Sigmoid colon (tissue), 7 donors: Measurements from ENCODE around the gene LRRC74B. TPM values are rescaled to one million over a fixed set of nuclear protein-coding genes. Genes with fewer than 3 reads are reported as not detected.

Experiments
- DNase-seq: peaks from one replicate; pipeline ENCODE4 v3.0.0-alpha.2; 2019
- H3K27ac ChIP-seq, 4 donors: fragments of 200-600 bp; sonication (generic); one replicate each; pipeline ENCODE4 v1.5.1; 2016 to 2019; ENCODE audit warnings: mild to moderate bottlenecking in 1 of 4
- H3K27me3 ChIP-seq, 3 donors: fragments of 200-600 bp; sonication (generic); one replicate each; pipeline ENCODE4 v1.5.1; 2019; ENCODE audit warnings: mild to moderate bottlenecking in 1 of 3
- H3K36me3 ChIP-seq, 4 donors: fragments of 200-600 bp; sonication (generic); one replicate each; pipeline ENCODE4 v1.5.1; 2016 to 2019
- H3K4me1 ChIP-seq, 4 donors: fragments of 200-600 bp; sonication (generic); one replicate each; pipeline ENCODE4 v1.5.1; 2017 to 2019
- H3K4me3 ChIP-seq, 4 donors: fragments of 200-600 bp; sonication (generic); one replicate each; pipeline ENCODE4 v1.5.1; 2017 to 2019; ENCODE audit warnings: mild to moderate bottlenecking in 2 of 4, moderate library complexity in 1 of 4
- H3K9me3 ChIP-seq, 4 donors: fragments of 200-600 bp in 3 of 4; sonication (generic) in 3 of 4; one replicate each; pipeline versions ENCODE4 v1.5.1 to v1.6.1; 2013 to 2019
- EP300 ChIP-seq, 4 donors: sonication (generic); formaldehyde crosslinking; IDR thresholded peaks; one replicate each; pipeline ENCODE4 v1.6.1; 2017; ENCODE audit warnings: antibody characterized with exemption in 4 of 4
- POLR2A ChIP-seq, 2 donors: fragments of 450-650 bp; IDR thresholded peaks; one replicate each; pipeline ENCODE4 v1.6.1; 2016; ENCODE audit warnings: antibody characterized with exemption in 2 of 2, mild to moderate bottlenecking in 2 of 2, moderate library complexity in 2 of 2
- POLR2AphosphoS5 ChIP-seq, 4 donors: sonication (generic); formaldehyde crosslinking; IDR thresholded peaks; one replicate each; pipeline ENCODE4 v1.6.1; 2017; ENCODE audit warnings: antibody characterized with exemption in 4 of 4
- WGBS, 2 donors: extraction: QIAGEN DNeasy Blood & Tissue Kit; methylation state at CpG; one replicate each; pipeline ENCODE4 v1.1.7; 2013; 5-methylcytosine and 5-hydroxymethylcytosine counted together
- intact Hi-C: fragments of 100-400 bp; cut with DNase I; formaldehyde crosslinking; loops from one replicate; pipeline ENCODE4 v1.15.1; 2023
- polyA plus RNA-seq, 3 donors: library from polyadenylated mRNA; stranded (reverse); fragments of 200-250 nt; gene quantifications; one replicate each; pipeline ENCODE4 v1.2.3, GENCODE V29; 2013
- total RNA-seq, 4 donors: library from RNA; depleted of rRNA; stranded (reverse); fragments of >200 nt; gene quantifications; one replicate each; pipeline ENCODE4 v1.1.0, GENCODE V29; 2016
- TF ChIP-seq, protein P1 (sequence below), 4 experiments: fragments of 450-650 bp in 3 of 4; fragments of 200-600 bp in 1 of 4; IDR thresholded peaks; one replicate each; pipeline ENCODE4 v1.5.1; 2016 to 2019; ENCODE audit warnings: antibody characterized with exemption in 4 of 4, mild to moderate bottlenecking in 3 of 4, moderate library complexity in 2 of 4
- donor health status: healthy with polysubstance abuse.
- donor health status: Bipolar disorder and iron deficiency.
- donor health status: healthy.

The LRRC74B gene
- total and polyA plus RNA-seq, 7 donors: under 0.01 to 0.06 TPM; not detected in 5

DNA sequence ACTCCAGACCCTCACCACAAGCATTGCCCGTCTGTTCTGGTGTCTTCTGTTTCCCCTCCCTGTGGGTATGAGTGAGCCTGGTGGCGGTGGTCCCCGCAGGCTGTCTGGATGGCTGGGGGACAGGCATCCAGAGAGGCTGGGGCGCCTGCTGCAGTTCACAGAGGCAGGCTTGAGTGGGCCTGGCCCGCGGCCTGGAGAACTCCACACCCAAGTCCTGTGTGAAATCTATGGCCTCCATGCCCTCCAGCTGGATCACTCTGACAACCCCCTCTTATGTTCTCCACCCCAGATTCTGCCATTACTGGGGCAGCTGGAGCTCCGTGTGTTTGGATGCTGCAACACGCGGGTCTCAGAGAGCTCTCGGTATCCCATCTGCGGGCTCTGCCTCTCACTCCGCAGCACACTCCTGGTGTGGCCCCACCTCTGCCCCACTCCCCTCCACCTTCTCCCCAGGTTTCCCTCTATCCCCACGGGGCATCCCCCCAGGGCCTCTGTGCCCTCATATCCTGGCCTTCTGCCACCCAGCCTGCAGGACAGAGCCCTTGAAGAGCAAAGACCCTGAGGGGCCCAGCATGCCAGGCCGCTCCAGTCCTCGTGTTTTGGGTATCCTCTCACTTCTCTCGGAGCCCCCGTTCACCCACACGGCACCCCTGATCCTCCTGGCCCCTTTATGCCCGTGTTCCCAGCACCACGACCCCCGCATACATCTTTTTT, 31.3 kb downstream of the LRRC74B start:
- intact Hi-C loops: no loop called here
- no peaks in the 10 kb centered on the region for H3K4me1 ChIP-seq
- no peaks in the 10 kb centered on the region for H3K9me3 ChIP-seq
- no peaks in the 10 kb centered on the region for H3K36me3 ChIP-seq
- WGBS, 2 donors: 85 to 87% methylated on average over 21 of the region's 21 CpGs
- no peak for DNase-seq
- H3K27ac ChIP-seq: no peak overlapping the region
- H3K4me3 ChIP-seq: no peak overlapping the region
- TF ChIP-seq POLR2A (IDR thresholded peaks at IDR 0.05): no peak
- no peak for TF ChIP-seq EP300 (IDR thresholded peaks at IDR 0.05)
- no peak for TF ChIP-seq POLR2AphosphoS5 (IDR thresholded peaks at IDR 0.05)
- TF ChIP-seq, protein P1, sequence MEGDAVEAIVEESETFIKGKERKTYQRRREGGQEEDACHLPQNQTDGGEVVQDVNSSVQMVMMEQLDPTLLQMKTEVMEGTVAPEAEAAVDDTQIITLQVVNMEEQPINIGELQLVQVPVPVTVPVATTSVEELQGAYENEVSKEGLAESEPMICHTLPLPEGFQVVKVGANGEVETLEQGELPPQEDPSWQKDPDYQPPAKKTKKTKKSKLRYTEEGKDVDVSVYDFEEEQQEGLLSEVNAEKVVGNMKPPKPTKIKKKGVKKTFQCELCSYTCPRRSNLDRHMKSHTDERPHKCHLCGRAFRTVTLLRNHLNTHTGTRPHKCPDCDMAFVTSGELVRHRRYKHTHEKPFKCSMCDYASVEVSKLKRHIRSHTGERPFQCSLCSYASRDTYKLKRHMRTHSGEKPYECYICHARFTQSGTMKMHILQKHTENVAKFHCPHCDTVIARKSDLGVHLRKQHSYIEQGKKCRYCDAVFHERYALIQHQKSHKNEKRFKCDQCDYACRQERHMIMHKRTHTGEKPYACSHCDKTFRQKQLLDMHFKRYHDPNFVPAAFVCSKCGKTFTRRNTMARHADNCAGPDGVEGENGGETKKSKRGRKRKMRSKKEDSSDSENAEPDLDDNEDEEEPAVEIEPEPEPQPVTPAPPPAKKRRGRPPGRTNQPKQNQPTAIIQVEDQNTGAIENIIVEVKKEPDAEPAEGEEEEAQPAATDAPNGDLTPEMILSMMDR (IDR thresholded peaks at IDR 0.05): no peak
- peaks cover 0 to 10% (median 0%) of the 10 kb centered on the region in 3 donors for H3K27me3 ChIP-seq

DNA sequence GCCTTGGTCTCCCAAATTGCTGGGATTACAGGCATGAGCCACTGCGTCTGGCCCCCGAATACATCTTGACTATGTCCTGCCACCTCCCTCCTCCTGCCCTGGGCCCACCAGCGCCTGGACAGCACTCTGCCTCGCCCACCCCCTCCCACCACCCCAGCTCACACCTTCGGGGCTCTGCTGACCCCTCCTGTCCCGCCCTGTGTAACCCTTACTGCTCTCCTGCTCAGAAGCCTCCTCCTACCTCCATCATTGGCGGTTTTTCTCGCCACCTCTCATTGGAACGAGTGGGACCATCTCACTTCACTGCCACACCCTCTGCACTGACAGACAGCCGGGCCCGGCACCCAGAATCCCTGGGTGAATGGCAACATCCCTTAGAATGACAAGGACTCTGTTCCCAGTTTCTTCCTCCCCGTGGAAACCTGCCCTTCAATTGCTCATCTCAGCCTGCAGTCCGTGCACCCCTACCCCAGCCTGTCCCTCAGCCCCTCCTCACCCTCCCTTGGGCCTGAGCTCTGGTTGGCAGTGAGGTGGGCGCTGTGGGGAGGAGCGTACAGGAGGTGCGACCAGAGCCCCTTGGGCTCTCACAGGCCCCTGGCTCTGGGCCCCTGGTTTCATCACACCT, 32.2 kb downstream of the LRRC74B start:
- Histone ChIP-seq H3K27ac (no peak overlapping the region), H3K9me3 (no peaks in the 10 kb centered on the region), H3K27me3 (peaks cover 0 to 10% (median 0%) of the 10 kb centered on the region in 3 donors), H3K36me3 (no peaks in the 10 kb centered on the region), H3K4me3 (no peak overlapping the region), H3K4me1 (no peaks in the 10 kb centered on the region)
- intact Hi-C loops: no loop called here
- 63 to 77% methylated on average over 16 of the region's 16 CpGs for WGBS, 2 donors
- TF ChIP-seq, protein P1 (IDR thresholded peaks at IDR 0.05): no peak
- TF ChIP-seq POLR2AphosphoS5 (IDR thresholded peaks at IDR 0.05): no peak
- no peak for TF ChIP-seq POLR2A (IDR thresholded peaks at IDR 0.05)
- TF ChIP-seq EP300 (IDR thresholded peaks at IDR 0.05): no peak
- DNase-seq: no peak

DNA sequence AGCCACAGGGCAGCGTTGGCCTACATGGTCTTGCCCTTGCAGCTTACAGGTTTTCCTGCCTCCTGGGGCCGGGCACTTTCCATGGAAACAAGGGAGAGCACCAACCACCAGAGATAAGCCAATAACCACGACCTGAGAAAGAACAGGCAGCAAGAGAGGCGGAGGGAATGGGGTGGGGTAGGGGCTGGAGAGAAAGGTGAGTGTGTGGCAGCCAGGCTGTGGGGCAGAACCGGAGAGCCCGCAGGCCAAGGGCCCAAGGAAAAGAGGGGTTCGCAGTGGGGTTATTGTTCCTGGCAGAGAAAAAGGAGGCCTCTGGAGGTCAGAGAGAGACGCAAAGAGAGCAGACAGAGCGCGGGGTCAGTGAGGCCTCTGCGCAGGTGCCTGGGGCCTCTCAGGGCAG, 33.2 kb downstream of the LRRC74B start:
- no peak for DNase-seq
- H3K4me1 ChIP-seq: no peaks in the 10 kb centered on the region
- WGBS, 2 donors: 83 to 87% methylated on average over 11 of the region's 11 CpGs
- H3K9me3 ChIP-seq: no peaks in the 10 kb centered on the region
- intact Hi-C loops: no loop called here
- no peaks in the 10 kb centered on the region for H3K36me3 ChIP-seq
- H3K27me3 ChIP-seq: peaks cover 0 to 10% (median 0%) of the 10 kb centered on the region in 3 donors
- no peak overlapping the region for H3K27ac ChIP-seq
- TF ChIP-seq EP300 (IDR thresholded peaks at IDR 0.05): no peak
- no peak overlapping the region for H3K4me3 ChIP-seq

DNA sequence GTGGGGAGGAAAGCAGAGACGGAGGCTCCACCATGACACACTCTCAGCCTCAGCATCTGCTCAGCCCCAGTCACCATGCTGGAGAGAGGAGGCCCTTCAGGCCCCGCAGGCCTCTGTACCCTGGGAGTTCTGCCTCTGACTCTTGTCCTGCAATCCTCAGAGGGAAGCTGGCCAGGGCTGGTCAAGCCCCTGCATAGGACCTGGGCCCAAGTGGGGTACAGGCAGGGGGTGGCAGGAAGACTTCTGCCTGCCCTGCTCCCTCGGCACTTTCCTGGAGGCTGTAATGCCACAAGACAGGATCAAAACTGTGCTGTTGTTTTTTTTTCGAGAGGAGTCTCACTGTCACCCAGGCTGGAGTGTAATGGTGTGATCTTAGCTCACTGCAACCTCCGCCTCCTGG, 33.7 kb downstream of the LRRC74B start:
- 85 to 90% methylated on average over 5 of the region's 5 CpGs for WGBS, 2 donors
- DNase-seq: no peak
- H3K27me3 ChIP-seq: peaks cover 0 to 10% (median 0%) of the 10 kb centered on the region in 3 donors
- no peaks in the 10 kb centered on the region for H3K9me3 ChIP-seq
- intact Hi-C loops: no loop called here
- TF ChIP-seq EP300 (IDR thresholded peaks at IDR 0.05) (no peak), POLR2A (IDR thresholded peaks at IDR 0.05) (no peak), POLR2AphosphoS5 (IDR thresholded peaks at IDR 0.05) (no peak)
- TF ChIP-seq, protein P1 (IDR thresholded peaks at IDR 0.05): no peak
- no peaks in the 10 kb centered on the region for H3K4me1 ChIP-seq
- H3K36me3 ChIP-seq: no peaks in the 10 kb centered on the region
- no peak overlapping the region for H3K27ac ChIP-seq
- no peak overlapping the region for H3K4me3 ChIP-seq

DNA sequence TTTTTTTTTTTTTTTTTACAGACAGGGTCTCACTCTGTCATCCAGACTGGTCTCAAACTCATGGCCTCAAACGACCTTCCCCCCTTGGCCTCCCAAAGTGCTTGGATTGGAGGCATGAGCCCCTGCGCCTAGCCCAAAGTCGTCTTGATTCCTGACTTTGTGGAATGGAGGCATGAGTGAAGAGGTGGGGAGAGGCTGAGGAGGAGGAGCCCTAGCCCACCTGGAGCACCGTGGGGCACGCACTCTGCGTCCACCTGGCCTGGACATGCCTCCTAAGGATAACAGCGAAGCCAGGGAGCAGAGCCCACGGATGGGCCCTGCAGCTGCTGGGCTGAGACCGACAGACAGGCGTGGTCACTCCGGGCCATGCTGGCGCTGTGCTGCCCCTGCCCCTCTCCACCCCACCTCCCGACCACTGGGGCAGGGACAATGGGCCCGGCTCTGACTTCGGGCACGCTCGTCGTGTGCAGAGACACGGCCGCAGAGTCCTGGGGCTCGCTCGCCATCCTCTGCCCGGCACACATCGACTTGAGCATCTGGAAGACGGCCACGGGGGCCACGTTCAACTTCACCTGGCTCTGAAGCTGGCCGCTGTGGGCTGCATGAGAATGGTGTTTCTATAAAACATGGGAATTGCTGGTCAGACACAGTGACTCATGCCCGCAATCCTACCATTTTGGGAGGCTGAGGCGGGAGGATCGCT, 34.8 kb downstream of the LRRC74B start:
- no peak for DNase-seq
- 89 to 91% methylated on average over 31 of the region's 31 CpGs for WGBS, 2 donors
- Histone ChIP-seq H3K27me3 (peaks cover 0 to 10% (median 0%) of the 10 kb centered on the region in 3 donors), H3K36me3 (no peaks in the 10 kb centered on the region), H3K27ac (no peak overlapping the region), H3K9me3 (no peaks in the 10 kb centered on the region), H3K4me1 (no peaks in the 10 kb centered on the region), H3K4me3 (no peak overlapping the region)
- intact Hi-C loops: no loop called here
- TF ChIP-seq, protein P1 (IDR thresholded peaks at IDR 0.05): no peak
- no peak for TF ChIP-seq POLR2AphosphoS5 (IDR thresholded peaks at IDR 0.05)
- no peak for TF ChIP-seq EP300 (IDR thresholded peaks at IDR 0.05)
- no peak for TF ChIP-seq POLR2A (IDR thresholded peaks at IDR 0.05)
